ENCODE data around the gene DDX41. TPM values are rescaled to one million over a fixed set of nuclear protein-coding genes. Genes with fewer than 3 reads are reported as not detected.

The DDX41 gene
- total RNA-seq, 1 experiment from 2014 or later: 137 TPM

DNA sequence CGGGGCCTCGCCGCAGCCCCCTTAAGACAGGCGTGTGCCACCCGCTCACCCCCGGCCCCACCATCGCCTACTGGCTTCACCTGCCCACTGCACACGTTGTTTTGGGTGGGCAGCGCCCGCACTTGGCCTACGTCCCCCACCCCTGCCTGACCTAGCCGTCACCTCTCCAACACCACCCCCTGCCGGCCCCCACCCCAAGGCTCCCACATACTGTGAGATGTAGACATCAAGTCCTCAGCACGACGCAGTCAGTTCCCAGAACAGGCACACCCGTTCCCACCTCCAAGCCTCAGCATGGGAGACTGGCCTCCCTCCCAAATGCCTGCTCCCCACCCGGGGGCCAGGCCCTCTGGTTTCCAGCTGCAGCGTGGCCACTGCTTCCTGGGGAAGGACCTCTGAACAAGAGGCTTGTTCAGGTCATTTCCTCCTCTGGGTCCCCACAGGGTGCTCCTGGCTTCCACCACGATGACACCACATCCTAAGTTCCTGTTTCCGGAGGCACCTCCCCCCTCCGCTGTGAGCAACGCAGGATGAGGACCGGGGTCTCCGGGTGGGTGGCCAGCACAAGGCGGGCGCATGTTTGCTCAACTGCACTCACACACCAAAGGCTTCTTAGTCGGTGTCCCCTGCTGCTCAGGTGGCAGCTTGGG, 54.6 kb downstream of the DDX41 start:
- Mint-ChIP-seq H3K27ac (ENCODE audit: unreplicated experiment) (peak overlapping the region; percentile 63), H3K4me1 (ENCODE audit: low read depth, unreplicated experiment) (peaks cover 6% of the 10 kb centered on the region), H3K9me3 (ENCODE audit: unreplicated experiment) (no peaks in the 10 kb centered on the region), H3K27me3 (ENCODE audit: insufficient read depth, unreplicated experiment) (no peaks in the 10 kb centered on the region), H3K4me3 (ENCODE audit: unreplicated experiment) (no peak overlapping the region), H3K36me3 (ENCODE audit: insufficient read depth, unreplicated experiment) (peaks cover 90% of the 10 kb centered on the region)
- TF ChIP-seq, protein P1, sequence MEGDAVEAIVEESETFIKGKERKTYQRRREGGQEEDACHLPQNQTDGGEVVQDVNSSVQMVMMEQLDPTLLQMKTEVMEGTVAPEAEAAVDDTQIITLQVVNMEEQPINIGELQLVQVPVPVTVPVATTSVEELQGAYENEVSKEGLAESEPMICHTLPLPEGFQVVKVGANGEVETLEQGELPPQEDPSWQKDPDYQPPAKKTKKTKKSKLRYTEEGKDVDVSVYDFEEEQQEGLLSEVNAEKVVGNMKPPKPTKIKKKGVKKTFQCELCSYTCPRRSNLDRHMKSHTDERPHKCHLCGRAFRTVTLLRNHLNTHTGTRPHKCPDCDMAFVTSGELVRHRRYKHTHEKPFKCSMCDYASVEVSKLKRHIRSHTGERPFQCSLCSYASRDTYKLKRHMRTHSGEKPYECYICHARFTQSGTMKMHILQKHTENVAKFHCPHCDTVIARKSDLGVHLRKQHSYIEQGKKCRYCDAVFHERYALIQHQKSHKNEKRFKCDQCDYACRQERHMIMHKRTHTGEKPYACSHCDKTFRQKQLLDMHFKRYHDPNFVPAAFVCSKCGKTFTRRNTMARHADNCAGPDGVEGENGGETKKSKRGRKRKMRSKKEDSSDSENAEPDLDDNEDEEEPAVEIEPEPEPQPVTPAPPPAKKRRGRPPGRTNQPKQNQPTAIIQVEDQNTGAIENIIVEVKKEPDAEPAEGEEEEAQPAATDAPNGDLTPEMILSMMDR (IDR thresholded peaks at IDR 0.05; ENCODE audit: insufficient read depth in 1 of 2, low read depth in 1 of 2, low read length in 1 of 2, severe bottlenecking in 1 of 2, unreplicated experiment in 1 of 2): no peak
- H3K9me3 ChIP-seq: no peaks in the 10 kb centered on the region
- peaks cover 7% of the 10 kb centered on the region for H3K36me3 ChIP-seq (ENCODE audit: control insufficient read depth, insufficient read depth, low read length)
- intact Hi-C loops (cut with micrococcal nuclease; ENCODE audit: unreplicated experiment): no loop called here
- BruUV-seq (replicated peaks): no TSS peak
- DNase-seq: no peak
- no peaks in the 10 kb centered on the region for H3K27me3 ChIP-seq (replicated peaks; ENCODE audit: control insufficient read depth, insufficient read depth, low read length)
- H3K4me3 ChIP-seq (ENCODE audit: low read depth, low read length): no peak overlapping the region
- H3K4me1 ChIP-seq: no peaks in the 10 kb centered on the region
- CTCF ChIA-PET: no interaction called here
- POLR2A ChIA-PET: no interaction called here

Other genes with a start within 250 kb of the DDX41 start
- 29.9 and 31.7 TPM in 2 replicates for gene RAB24, start 213.2 kb downstream of the DDX41 start, total RNA-seq (2022)
- 201 and 229 TPM in 2 replicates for gene PRELID1, start 213.2 kb downstream of the DDX41 start, total RNA-seq (2022)
- gene MXD3, start 205.1 kb downstream of the DDX41 start, total RNA-seq (2022): 19.8 and 20.6 TPM in 2 replicates
- gene LMAN2, start 165.3 kb downstream of the DDX41 start, total RNA-seq (2022): 240 and 241 TPM in 2 replicates
- gene RGS14, start 159.0 kb downstream of the DDX41 start, total RNA-seq (2022): 15.2 and 16.7 TPM in 2 replicates
- not detected in 2 replicates for gene SLC34A1, start 132.5 kb downstream of the DDX41 start, total RNA-seq (2022)
- not detected in 2 replicates for gene PFN3, start 116.3 kb downstream of the DDX41 start, total RNA-seq (2022)
- gene F12, start 107.4 kb downstream of the DDX41 start, total RNA-seq (2022): 13.3 and 14.0 TPM in 2 replicates
- gene GRK6, start 90.3 kb downstream of the DDX41 start, total RNA-seq (2022): 64.4 and 71.9 TPM in 2 replicates
- 4.7 and 5.7 TPM in 2 replicates for gene PRR7, start 70.1 kb downstream of the DDX41 start, total RNA-seq (2022)
- 139 and 144 TPM in 2 replicates for gene DBN1, start 43.3 kb downstream of the DDX41 start, total RNA-seq (2022)
- 49.1 and 56.8 TPM in 2 replicates for gene PDLIM7, start 19.4 kb downstream of the DDX41 start, total RNA-seq (2022)
- 7.9 and 10.1 TPM in 2 replicates for gene DOK3, start 7.1 kb downstream of the DDX41 start, total RNA-seq (2022)
- gene FAM193B, start 37.6 kb upstream of the DDX41 start, total RNA-seq (2022): 72.9 and 82.7 TPM in 2 replicates
- 236 and 240 TPM in 2 replicates for gene TMED9, start 75.2 kb upstream of the DDX41 start, total RNA-seq (2022)
- 28.8 and 30.0 TPM in 2 replicates for gene B4GALT7, start 83.2 kb upstream of the DDX41 start, total RNA-seq (2022)

Measured in Caco-2 (cell line).